ENCODE data around the gene USP54.
"Not testable (repeated sequence)": the region's sequence is repeated elsewhere in the genome, so short reads cannot be mapped to it uniquely, and the experiment has no call there.

Gene USP54

GRCh38 chr10:73589563-73590126 lies 1.5 kb downstream of the USP54 start:
- no peak for DNase-seq

- DNase-seq = no peak
Observed at GRCh38 chr10:73588656-73589055, 2.5 kb downstream of the USP54 start.

GRCh38 chr10:73586583-73586984 lies 4.6 kb downstream of the USP54 start:
- no peak for DNase-seq

GRCh38 chr10:73585327-73585726 lies 5.8 kb downstream of the USP54 start:
- DNase-seq = no peak

GRCh38 chr10:73584737-73585136 lies 6.4 kb downstream of the USP54 start:
- no peak for DNase-seq

- DNase-seq = no peak
Observed at GRCh38 chr10:73581918-73582317, 9.2 kb downstream of the USP54 start.

- DNase-seq = not testable (repeated sequence)
Observed at GRCh38 chr10:73578927-73579326, 12.2 kb downstream of the USP54 start.

- DNase-seq = no peak
Observed at GRCh38 chr10:73577788-73578187, 13.4 kb downstream of the USP54 start.

GRCh38 chr10:73576890-73577591 lies 14.1 kb downstream of the USP54 start:
- DNase-seq = no peak

- DNase-seq = no peak
Observed at GRCh38 chr10:73576178-73576889, 14.8 kb downstream of the USP54 start.

- not testable (repeated sequence) for DNase-seq
Observed at GRCh38 chr10:73567025-73567424, 24.1 kb downstream of the USP54 start.

- no peak for DNase-seq
Observed at GRCh38 chr10:73561192-73561591, 29.9 kb downstream of the USP54 start.

GRCh38 chr10:73559590-73559989 lies 31.6 kb downstream of the USP54 start:
- DNase-seq = no peak

GRCh38 chr10:73556855-73557254 lies 34.3 kb downstream of the USP54 start:
- DNase-seq = no peak

- DNase-seq = no peak
Observed at GRCh38 chr10:73554721-73555120, 36.4 kb downstream of the USP54 start.

GRCh38 chr10:73553761-73554160 lies 37.4 kb downstream of the USP54 start:
- no peak for DNase-seq

GRCh38 chr10:73552819-73553715 lies 38.1 kb downstream of the USP54 start:
- no peak for DNase-seq

- DNase-seq = no peak
Observed at GRCh38 chr10:73551515-73551914, 39.6 kb downstream of the USP54 start.

- no peak for DNase-seq
Observed at GRCh38 chr10:73545357-73545756, 45.8 kb downstream of the USP54 start.

- DNase-seq = no peak
Observed at GRCh38 chr10:73537709-73538108, 53.4 kb downstream of the USP54 start.

GRCh38 chr10:73537288-73537687 lies 53.9 kb downstream of the USP54 start:
- no peak for DNase-seq

- no peak for DNase-seq
Observed at GRCh38 chr10:73534857-73535256, 56.3 kb downstream of the USP54 start.
